OCI-LY7 (cell line): ENCODE results near the gene ATP6V0A4. TPM values are rescaled to one million over a fixed set of nuclear protein-coding genes. Genes with fewer than 3 reads are reported as not detected.

ENCODE experiments used
- BruUV-seq: library from RNA; stranded (reverse); fragments of 400-500 nt; replicated peaks from 2 replicates; lab custom pipeline; 2021; lab: Mats Ljungman, UMichigan
- CTCF ChIA-PET: fragments of 300-600 bp; sonication (Branson Sonifier 250); formaldehyde crosslinking; loops from one replicate; lab custom pipeline; 2022; ENCODE audit warnings: antibody characterized with exemption; ENCODE audit not compliant: unreplicated experiment; lab: Charles Lee
- POLR2A ChIA-PET: fragments of 300-600 bp; sonication (Branson Sonifier 250); formaldehyde crosslinking; loops from one replicate; lab custom pipeline; 2022; ENCODE audit warnings: antibody characterized with exemption; lab: Charles Lee
- DNase-seq: peaks from one replicate; pipeline ENCODE4 v3.0.0-alpha.2; 2015; ENCODE audit warnings: low spot score
- H2AFZ ChIP-seq: fragments of 200-600 bp; sonication (generic), shearing (Covaris generic); 2 replicates; pipeline ENCODE4 v1.6.1; 2014; ENCODE audit warnings: mild to moderate bottlenecking, antibody characterized with exemption, low read length, moderate library complexity
- H3K27ac ChIP-seq: fragments of 200-600 bp; sonication (generic); 2 replicates; pipeline ENCODE4 v1.5.1; 2014; ENCODE audit warnings: mixed run types, low read depth, mild to moderate bottlenecking, moderate library complexity, low read length, inconsistent platforms; ENCODE audit not compliant: poor library complexity, severe bottlenecking
- H3K36me3 ChIP-seq: fragments of 200-600 bp; sonication (generic); 2 replicates; pipeline ENCODE4 v1.6.1; 2014; ENCODE audit warnings: mild to moderate bottlenecking, antibody characterized with exemption, low read length, moderate library complexity, mixed read lengths; ENCODE audit not compliant: insufficient read depth
- H3K4me1 ChIP-seq: fragments of 200-600 bp; sonication (generic); 2 replicates; pipeline ENCODE4 v1.5.1; 2014; ENCODE audit warnings: mild to moderate bottlenecking, low read length; ENCODE audit not compliant: insufficient read depth, poor library complexity, severe bottlenecking
- H3K4me2 ChIP-seq: fragments of 200-600 bp; sonication (generic); 2 replicates; pipeline ENCODE4 v1.6.1; 2014; ENCODE audit warnings: mild to moderate bottlenecking, low read length
- H3K4me3 ChIP-seq: fragments of 200-600 bp; sonication (generic); 2 replicates; pipeline ENCODE4 v1.5.1; 2014; ENCODE audit warnings: mild to moderate bottlenecking, low read depth, low read length; ENCODE audit not compliant: poor library complexity, severe bottlenecking
- H3K79me2 ChIP-seq: fragments of 200-600 bp; sonication (generic); 2 replicates; pipeline ENCODE4 v1.6.1; 2016; ENCODE audit warnings: low read depth, mild to moderate bottlenecking, low read length, moderate library complexity, mixed read lengths; ENCODE audit not compliant: insufficient read depth
- H3K9me2 ChIP-seq: fragments of 200-600 bp; sonication (generic); 2 replicates; pipeline ENCODE4 v1.6.1; 2016; ENCODE audit warnings: mild to moderate bottlenecking, low read length, mixed read lengths; ENCODE audit not compliant: insufficient read depth
- H3K9me3 ChIP-seq: fragments of 200-600 bp; sonication (generic); 2 replicates; pipeline ENCODE4 v1.6.1; 2014; ENCODE audit warnings: mild to moderate bottlenecking, mixed run types, low read length, mixed read lengths
- H4K20me1 ChIP-seq: fragments of 200-600 bp; sonication (generic); 2 replicates; pipeline ENCODE4 v1.6.1; 2014; ENCODE audit warnings: mild to moderate bottlenecking, antibody characterized with exemption, low read length, moderate library complexity, mixed read lengths; ENCODE audit not compliant: insufficient read depth
- CTCF ChIP-seq: fragments of 200-600 bp; sonication (generic); conservative IDR thresholded peaks from 2 replicates; pipeline ENCODE4 v1.5.1; 2014; ENCODE audit warnings: mild to moderate bottlenecking, antibody characterized with exemption, low read length, moderate library complexity, mixed read lengths
- EZH2phosphoT487 ChIP-seq: fragments of 200-600 bp; sonication (generic); IDR thresholded peaks from 2 replicates; pipeline ENCODE4 v1.6.1; 2018; ENCODE audit warnings: low read depth, borderline replicate concordance, mild to moderate bottlenecking, mixed run types, antibody characterized with exemption, low read length, moderate library complexity, mixed read lengths
- intact Hi-C: fragments of 100-400 bp; cut with micrococcal nuclease; formaldehyde crosslinking; loops from one replicate; pipeline ENCODE4 v1.10.0; 2022; ENCODE audit not compliant: unreplicated experiment
- total RNA-seq, 2 experiments: library from RNA; depleted of rRNA in 1 of 2; stranded (reverse); fragments of >200 nt in 1 of 2; shearing (Covaris generic) in 1 of 2; gene quantifications; 2 replicates each; pipeline ENCODE4 v1.2.3, GENCODE V29; 2014 to 2022

Gene ATP6V0A4
- total RNA-seq, 2 experiments from 2014 or later: not detected

GRCh38 chr7:138657854-138658386, 140.1 kb downstream of the ATP6V0A4 start:
- DNase-seq: no peak
- BruUV-seq: no TSS peak
- TF ChIP-seq EZH2phosphoT487: no peak
- TF ChIP-seq CTCF: no peak
- Histone ChIP-seq H3K36me3 (no peaks in the 10 kb centered on the region), H3K9me3 (no peaks in the 10 kb centered on the region), H2AFZ (no peak overlapping the region), H3K4me3 (no peak overlapping the region), H3K4me2 (no peak overlapping the region), H3K9me2 (no peaks in the 10 kb centered on the region), H3K27ac (no peak overlapping the region), H3K79me2 (no peaks in the 10 kb centered on the region), H3K4me1 (no peaks in the 10 kb centered on the region), H4K20me1 (no peaks in the 10 kb centered on the region)
- ChIA-PET CTCF (no interaction called here), POLR2A (interaction anchor here (1.2 kb wide), 1 partner anchor 18 kb away, joined by 3 read pairs; no protein-coding TSS in a partner anchor)
- intact Hi-C loops: no loop called here

- Histone ChIP-seq H3K4me2 (no peak overlapping the region), H4K20me1 (no peaks in the 10 kb centered on the region), H3K9me2 (no peaks in the 10 kb centered on the region), H3K27ac (no peak overlapping the region), H3K4me1 (no peaks in the 10 kb centered on the region), H3K9me3 (no peaks in the 10 kb centered on the region), H3K36me3 (no peaks in the 10 kb centered on the region), H3K79me2 (no peaks in the 10 kb centered on the region), H3K4me3 (no peak overlapping the region), H2AFZ (no peak overlapping the region)
- no TSS peak for BruUV-seq
- TF ChIP-seq EZH2phosphoT487 (no peak), CTCF (no peak)
- CTCF ChIA-PET: no interaction called here
- intact Hi-C loops: no loop called here
- no peak for DNase-seq
- POLR2A ChIA-PET: interaction anchor here (1.2 kb wide), 1 partner anchor 17 kb away, joined by 3 read pairs; no protein-coding TSS in a partner anchor
These were observed 141.0 kb downstream of the ATP6V0A4 start for GRCh38 chr7:138656952-138657351.

Other genes starting within 250 kb of the ATP6V0A4 start
- not detected in 2 replicates for gene SVOPL, start 96.8 kb downstream of the ATP6V0A4 start, total RNA-seq (2014; rRNA removed; shearing (Covaris generic))
- not detected in 2 replicates for gene SVOPL, start 96.8 kb downstream of the ATP6V0A4 start, total RNA-seq (2022)
- gene TMEM213, start 202 bp downstream of the ATP6V0A4 start, total RNA-seq (2014; rRNA removed; shearing (Covaris generic)): not detected in 2 replicates
- not detected in 2 replicates for gene TMEM213, start 202 bp downstream of the ATP6V0A4 start, total RNA-seq (2022)
- 0.03 TPM in 1 of 2 replicates, not detected in the other for gene KIAA1549, start 183.2 kb upstream of the ATP6V0A4 start, total RNA-seq (2014; rRNA removed; shearing (Covaris generic))
- gene KIAA1549, start 183.2 kb upstream of the ATP6V0A4 start, total RNA-seq (2022): 2.1 and 3.0 TPM in 2 replicates
- not detected in 2 replicates for gene ZC3HAV1L, start 237.8 kb upstream of the ATP6V0A4 start, total RNA-seq (2014; rRNA removed; shearing (Covaris generic))
- gene ZC3HAV1L, start 237.8 kb upstream of the ATP6V0A4 start, total RNA-seq (2022): not detected in 2 replicates